Measurements from ENCODE around the gene PFAS. TPM values are rescaled to one million over a fixed set of nuclear protein-coding genes. Genes with fewer than 3 reads are reported as not detected.
A peak's percentile ranks its signal among the peaks of the same experiment; 100 is the strongest.

PFAS gene, protein sequence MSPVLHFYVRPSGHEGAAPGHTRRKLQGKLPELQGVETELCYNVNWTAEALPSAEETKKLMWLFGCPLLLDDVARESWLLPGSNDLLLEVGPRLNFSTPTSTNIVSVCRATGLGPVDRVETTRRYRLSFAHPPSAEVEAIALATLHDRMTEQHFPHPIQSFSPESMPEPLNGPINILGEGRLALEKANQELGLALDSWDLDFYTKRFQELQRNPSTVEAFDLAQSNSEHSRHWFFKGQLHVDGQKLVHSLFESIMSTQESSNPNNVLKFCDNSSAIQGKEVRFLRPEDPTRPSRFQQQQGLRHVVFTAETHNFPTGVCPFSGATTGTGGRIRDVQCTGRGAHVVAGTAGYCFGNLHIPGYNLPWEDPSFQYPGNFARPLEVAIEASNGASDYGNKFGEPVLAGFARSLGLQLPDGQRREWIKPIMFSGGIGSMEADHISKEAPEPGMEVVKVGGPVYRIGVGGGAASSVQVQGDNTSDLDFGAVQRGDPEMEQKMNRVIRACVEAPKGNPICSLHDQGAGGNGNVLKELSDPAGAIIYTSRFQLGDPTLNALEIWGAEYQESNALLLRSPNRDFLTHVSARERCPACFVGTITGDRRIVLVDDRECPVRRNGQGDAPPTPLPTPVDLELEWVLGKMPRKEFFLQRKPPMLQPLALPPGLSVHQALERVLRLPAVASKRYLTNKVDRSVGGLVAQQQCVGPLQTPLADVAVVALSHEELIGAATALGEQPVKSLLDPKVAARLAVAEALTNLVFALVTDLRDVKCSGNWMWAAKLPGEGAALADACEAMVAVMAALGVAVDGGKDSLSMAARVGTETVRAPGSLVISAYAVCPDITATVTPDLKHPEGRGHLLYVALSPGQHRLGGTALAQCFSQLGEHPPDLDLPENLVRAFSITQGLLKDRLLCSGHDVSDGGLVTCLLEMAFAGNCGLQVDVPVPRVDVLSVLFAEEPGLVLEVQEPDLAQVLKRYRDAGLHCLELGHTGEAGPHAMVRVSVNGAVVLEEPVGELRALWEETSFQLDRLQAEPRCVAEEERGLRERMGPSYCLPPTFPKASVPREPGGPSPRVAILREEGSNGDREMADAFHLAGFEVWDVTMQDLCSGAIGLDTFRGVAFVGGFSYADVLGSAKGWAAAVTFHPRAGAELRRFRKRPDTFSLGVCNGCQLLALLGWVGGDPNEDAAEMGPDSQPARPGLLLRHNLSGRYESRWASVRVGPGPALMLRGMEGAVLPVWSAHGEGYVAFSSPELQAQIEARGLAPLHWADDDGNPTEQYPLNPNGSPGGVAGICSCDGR (N-terminal part only)
- 10 to 100 TPM; 13.6 to 61.7 TPM for total RNA-seq

DNA sequence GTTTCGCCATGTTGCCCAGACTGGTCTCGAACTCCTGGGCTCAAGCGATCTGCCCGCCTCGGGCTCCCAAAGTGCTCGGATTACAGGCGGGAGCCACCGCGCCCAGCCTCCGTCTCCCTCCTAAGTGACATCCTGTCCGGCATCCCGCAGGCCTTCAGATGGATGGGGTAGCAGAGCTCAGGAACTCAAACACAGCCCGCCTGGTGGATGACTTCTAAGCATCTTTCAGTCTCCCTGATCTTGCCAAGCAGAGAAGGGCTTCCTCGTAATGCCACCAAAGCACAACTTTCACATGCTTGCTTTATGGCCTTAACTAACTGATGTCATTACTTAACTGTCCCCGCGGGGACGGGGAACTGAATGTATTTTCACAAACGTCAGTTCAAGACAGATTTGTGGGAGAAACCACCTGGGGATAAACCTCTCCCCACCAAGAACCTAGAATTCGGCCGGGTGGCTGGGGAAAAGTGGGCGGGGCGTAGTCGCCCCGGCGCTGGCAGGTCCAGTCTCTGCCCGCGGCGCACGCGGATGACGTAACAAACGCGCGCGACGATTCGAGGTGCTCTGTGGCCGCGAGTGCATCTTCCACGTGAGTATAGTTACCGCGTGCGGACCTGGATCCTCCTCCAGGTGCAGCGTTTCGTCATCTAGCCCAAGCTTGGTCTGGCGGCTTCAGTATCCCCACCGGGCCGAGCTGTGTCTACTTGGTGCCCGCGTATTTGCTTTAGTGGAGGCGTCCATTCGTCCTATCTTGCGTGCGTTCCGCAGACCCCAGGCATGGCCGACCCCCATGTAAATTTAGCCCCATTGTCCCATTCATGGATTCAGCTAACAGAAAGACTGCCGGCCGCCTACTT is at the start of gene PFAS:
TSS of gene PFAS (plus strand) at position 539 of the 857 bp plus-strand sequence. CDS start 4,649 bp downstream, outside the sequence.
- TF ChIP-seq, protein P1, sequence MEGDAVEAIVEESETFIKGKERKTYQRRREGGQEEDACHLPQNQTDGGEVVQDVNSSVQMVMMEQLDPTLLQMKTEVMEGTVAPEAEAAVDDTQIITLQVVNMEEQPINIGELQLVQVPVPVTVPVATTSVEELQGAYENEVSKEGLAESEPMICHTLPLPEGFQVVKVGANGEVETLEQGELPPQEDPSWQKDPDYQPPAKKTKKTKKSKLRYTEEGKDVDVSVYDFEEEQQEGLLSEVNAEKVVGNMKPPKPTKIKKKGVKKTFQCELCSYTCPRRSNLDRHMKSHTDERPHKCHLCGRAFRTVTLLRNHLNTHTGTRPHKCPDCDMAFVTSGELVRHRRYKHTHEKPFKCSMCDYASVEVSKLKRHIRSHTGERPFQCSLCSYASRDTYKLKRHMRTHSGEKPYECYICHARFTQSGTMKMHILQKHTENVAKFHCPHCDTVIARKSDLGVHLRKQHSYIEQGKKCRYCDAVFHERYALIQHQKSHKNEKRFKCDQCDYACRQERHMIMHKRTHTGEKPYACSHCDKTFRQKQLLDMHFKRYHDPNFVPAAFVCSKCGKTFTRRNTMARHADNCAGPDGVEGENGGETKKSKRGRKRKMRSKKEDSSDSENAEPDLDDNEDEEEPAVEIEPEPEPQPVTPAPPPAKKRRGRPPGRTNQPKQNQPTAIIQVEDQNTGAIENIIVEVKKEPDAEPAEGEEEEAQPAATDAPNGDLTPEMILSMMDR (IDR thresholded peaks at IDR 0.05), result no peak
- peak within 1 kb of the TSS; percentile 70 for H3K4me3 ChIP-seq
- peak within 1 kb of the TSS; percentile 98 for H3K27ac ChIP-seq
- no peaks in the 10 kb centered on the region for H3K36me3 ChIP-seq
- intact Hi-C loops (cut with DNase I), result no loop called here
- peak within 1 kb of the TSS; percentile 63 to 71 for H3K9ac ChIP-seq (ENCODE audit: low read depth in 2 of 2, low read length in 2 of 2)
- no peaks in the 10 kb centered on the region for H3K9me3 ChIP-seq
- no peaks in the 10 kb centered on the region for H3K4me1 ChIP-seq
- no peaks in the 10 kb centered on the region for H3K27me3 ChIP-seq
- peak; percentile 98 for DNase-seq

DNA sequence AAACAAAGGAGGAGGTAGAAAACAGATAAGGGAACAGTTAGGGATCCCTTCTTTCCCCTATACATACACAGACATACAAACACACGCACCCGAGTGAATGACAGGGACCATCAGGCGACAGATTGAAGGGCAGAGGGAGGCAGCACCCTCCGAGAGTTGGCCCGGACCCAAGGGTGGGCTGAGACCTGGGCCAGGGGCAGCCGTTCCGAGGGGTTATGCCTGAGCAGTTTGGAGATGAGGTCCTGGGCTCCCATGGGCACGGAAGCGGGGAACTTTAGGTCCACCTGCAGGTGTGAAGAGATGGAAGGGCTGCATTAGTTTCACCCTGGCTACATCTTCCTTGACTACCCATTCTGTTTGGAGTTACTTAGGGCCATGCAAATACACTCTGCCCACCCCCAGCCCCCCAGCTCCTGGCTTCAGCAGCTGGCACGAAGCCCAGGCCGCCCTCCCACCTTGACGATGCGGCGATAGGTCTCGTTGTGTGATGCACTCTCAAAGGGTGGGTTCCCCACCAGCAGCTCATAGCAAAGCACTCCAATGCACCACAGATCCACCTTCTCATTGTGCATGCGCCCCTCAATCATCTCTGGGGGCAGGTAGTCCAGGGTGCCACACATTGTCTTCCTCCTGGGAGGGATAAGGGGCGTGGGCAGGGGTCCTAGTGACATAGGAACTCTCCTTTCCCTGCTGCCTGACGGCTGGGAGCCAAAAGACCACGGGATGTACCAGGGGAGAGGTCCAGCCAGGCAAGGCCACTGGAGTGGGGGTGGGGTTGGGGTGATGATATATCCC is 44.1 kb upstream of the PFAS start:
- TF ChIP-seq, protein P1 (IDR thresholded peaks at IDR 0.05), result no peak
- H3K27ac ChIP-seq, result no peak overlapping the region
- DNase-seq, result no peak
- H3K9me3 ChIP-seq, result no peaks in the 10 kb centered on the region
- no peak overlapping the region for H3K4me3 ChIP-seq
- H3K9ac ChIP-seq (ENCODE audit: low read depth in 2 of 2, low read length in 2 of 2), result no peak overlapping the region
- no peaks in the 10 kb centered on the region for H3K36me3 ChIP-seq
- H3K4me1 ChIP-seq, result peaks cover 4% of the 10 kb centered on the region
- no peaks in the 10 kb centered on the region for H3K27me3 ChIP-seq
- intact Hi-C loops (cut with DNase I), result no loop called here

DNA sequence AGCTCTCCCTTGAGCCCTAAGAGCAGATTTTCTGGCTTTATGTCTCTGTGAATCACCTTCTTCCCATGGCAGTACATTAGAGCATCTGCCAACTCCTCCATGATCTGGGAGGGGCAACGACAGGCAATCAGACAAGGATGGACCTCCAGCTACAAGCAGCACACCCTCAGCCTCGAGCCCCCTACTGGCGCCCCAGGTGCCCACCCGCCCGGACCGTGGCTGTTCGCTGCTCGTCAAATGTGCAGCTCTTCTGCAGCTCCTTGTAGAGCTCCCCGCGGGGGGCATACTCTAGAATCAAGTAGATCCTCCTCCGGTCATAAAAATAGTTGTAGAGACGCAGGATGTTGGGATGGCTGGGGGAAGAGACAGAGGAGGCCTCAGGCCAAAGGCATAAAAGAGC is 42.6 kb upstream of the PFAS start:
- Histone ChIP-seq H3K9me3 (no peaks in the 10 kb centered on the region), H3K9ac (ENCODE audit: low read depth in 2 of 2, low read length in 2 of 2) (no peak overlapping the region), H3K27me3 (no peaks in the 10 kb centered on the region), H3K36me3 (no peaks in the 10 kb centered on the region), H3K27ac (no peak overlapping the region), H3K4me1 (peaks cover 6% of the 10 kb centered on the region), H3K4me3 (no peak overlapping the region)
- DNase-seq, result no peak
- TF ChIP-seq, protein P1 (IDR thresholded peaks at IDR 0.05), result no peak
- intact Hi-C loops (cut with DNase I), result no loop called here

DNA sequence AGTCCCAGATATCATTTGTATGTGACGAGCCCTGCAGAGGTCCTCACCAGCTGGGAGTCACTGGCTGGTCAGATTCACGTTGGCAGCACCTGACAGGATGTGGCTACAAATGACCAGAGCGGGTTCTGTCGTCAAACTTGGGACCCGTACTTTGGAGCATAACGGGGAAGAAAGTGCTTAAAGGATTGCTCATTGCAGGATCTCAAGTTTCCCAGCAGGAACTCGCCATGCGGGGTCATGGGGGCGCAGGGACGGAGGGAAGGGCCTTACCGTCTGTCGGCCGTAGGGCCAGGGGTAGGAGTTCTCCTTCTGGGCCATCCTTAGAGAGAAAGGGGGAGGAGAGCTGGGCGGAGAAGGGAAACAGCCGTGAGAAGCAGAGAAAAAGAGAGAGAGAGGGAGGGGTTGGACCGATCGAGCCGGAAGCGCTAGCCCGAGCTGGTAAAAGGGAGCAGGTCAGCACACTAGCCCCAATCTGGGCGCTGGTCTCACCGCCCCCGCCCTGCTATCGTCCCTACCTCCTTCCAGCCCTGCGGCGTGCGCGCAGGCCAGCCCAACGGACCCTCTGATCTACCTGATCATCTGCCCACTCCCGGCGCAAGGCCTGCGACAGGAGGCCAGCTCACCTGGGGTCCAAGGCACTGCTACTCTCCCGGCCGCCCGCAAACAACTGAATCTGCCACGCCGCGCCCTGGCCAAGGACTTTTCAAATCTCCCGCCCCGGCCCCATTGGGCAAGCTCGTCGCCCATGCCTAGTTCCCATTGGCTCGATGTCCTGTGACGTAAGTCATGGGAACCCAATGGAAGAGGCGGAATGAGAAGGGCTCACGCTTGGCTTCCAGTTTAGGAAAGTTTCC is 39.0 kb upstream of the PFAS start, which contains the start of gene AURKB:
TSS of gene AURKB (minus strand) at position 669 of the 854 bp plus-strand sequence. CDS start at position 318, 351 bp downstream.
- intact Hi-C loops (cut with DNase I), result no loop called here
- Histone ChIP-seq H3K27me3 (no peaks in the 10 kb centered on the region), H3K4me3 (peak within 1 kb of the TSS; percentile 65), H3K27ac (peak within 1 kb of the TSS; percentile 45), H3K36me3 (no peaks in the 10 kb centered on the region), H3K4me1 (peaks cover 6% of the 10 kb centered on the region), H3K9ac (ENCODE audit: low read depth in 2 of 2, low read length in 2 of 2) (peak within 1 kb of the TSS; percentile 51 to 65), H3K9me3 (no peaks in the 10 kb centered on the region)
- peak; percentile 98 for DNase-seq
- TF ChIP-seq, protein P1 (IDR thresholded peaks at IDR 0.05), result no peak
